ENCODE results near the gene ZNF837.

GRCh38 chr19:58361900-58362271 lies 18.9 kb downstream of the ZNF837 start:
- TF ChIP-seq CTCF (IDR thresholded peaks at IDR 0.05; ENCODE audit: low read depth, low read length, poor library complexity, severe bottlenecking), result no peak
- no peak for TF ChIP-seq EZH2phosphoT487 (IDR thresholded peaks at IDR 0.05; ENCODE audit: borderline replicate concordance, low read length)
